Stimulated activated CD4-positive, alpha-beta T cell treated with anti-CD3 and anti-CD28 coated beads, TNF-alpha, amount 100 ng/mL, for 24 hours (primary cell): ENCODE results near the gene SIGLEC10.
"Not testable (repeated sequence)": the region's sequence is repeated elsewhere in the genome, so short reads cannot be mapped to it uniquely, and the experiment has no call there.

Source experiments
- DNase-seq, 3 experiments: peaks; one replicate each; pipeline ENCODE4 v3.0.0-alpha.2; 2020; ENCODE audit warnings: low read depth in 3 of 3

The SIGLEC10 gene

DNA sequence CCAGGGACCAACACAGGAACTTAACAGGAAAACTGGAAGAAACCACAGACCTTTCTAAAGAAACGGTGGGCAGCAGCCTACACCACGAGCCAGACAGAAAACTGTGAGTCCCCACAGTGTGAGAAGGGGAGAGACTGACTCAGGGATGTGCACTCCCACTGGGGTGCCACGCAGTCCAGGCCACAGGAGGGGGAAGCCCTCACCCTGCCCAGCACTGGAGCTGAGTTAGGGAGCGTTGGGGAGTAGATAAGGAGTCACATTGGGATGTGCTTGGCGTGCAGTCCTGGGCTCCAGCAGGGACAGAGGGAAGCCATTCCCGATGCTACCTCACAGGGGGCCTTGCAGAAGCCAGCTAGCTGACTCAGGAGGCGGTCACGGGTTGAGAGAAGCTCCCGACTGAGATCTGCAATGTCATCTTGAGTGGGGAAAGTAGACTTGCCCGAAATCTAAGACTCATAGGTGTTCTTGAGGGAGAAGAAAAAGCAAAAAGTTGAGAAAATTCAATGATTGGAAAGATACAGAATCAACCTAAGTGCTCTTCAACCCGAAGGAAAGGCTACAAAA, 23.5 kb upstream of the SIGLEC10 start:
- peak; percentile 42 to 67 (median 54) for DNase-seq

GRCh38 chr19:51440052-51440451, 22.6 kb upstream of the SIGLEC10 start:
- DNase-seq, result no peak

- DNase-seq, result no peak
Observed at GRCh38 chr19:51439021-51439465, 21.6 kb upstream of the SIGLEC10 start.

- no peak for DNase-seq
Observed at GRCh38 chr19:51434456-51434855, 17.0 kb upstream of the SIGLEC10 start.

GRCh38 chr19:51433043-51433442, 15.6 kb upstream of the SIGLEC10 start:
- no peak for DNase-seq

DNA sequence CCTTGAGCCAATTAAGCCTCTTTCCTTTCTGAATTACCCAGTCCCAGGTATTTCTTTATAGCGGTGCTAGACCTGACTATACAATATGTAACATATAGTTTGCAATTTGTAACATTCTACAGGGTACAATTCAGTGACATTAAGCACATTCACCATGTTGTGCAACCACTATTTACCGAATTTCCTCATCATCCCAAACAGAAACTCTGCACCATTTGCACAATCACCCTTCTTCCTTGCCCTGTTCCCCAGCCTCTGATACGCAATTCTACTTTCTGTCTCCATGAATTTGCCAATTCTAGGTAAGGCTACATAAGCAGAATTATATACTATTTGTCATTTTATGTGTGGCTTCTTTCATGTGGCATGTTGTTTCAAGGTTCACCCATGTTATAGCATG, 13.7 kb upstream of the SIGLEC10 start:
- DNase-seq, result no peak

GRCh38 chr19:51430221-51430620, 12.8 kb upstream of the SIGLEC10 start:
- no peak for DNase-seq

- DNase-seq, result no peak
Observed at GRCh38 chr19:51427201-51427600, 9.8 kb upstream of the SIGLEC10 start.

DNA sequence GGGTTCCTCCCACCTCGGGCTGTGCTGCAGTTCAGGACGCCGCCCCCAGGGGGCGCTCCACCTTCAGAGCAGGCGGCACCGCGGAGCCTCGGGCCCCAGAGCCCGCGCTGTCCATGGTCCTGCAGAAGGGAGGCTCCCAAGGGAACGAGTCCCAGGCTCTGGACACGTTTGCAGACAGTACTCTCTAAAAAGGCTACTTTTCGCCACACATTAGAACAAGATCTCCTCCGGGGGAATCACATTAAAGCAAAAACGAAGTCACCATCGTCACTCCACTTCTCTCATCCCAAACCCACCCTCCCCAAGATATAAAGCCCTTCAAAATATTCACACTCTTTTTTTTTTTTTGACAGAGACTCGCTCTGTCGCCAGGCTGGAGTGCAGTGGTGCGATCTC, 4.6 kb upstream of the SIGLEC10 start:
- peak; percentile 79 to 90 (median 85) for DNase-seq

DNA sequence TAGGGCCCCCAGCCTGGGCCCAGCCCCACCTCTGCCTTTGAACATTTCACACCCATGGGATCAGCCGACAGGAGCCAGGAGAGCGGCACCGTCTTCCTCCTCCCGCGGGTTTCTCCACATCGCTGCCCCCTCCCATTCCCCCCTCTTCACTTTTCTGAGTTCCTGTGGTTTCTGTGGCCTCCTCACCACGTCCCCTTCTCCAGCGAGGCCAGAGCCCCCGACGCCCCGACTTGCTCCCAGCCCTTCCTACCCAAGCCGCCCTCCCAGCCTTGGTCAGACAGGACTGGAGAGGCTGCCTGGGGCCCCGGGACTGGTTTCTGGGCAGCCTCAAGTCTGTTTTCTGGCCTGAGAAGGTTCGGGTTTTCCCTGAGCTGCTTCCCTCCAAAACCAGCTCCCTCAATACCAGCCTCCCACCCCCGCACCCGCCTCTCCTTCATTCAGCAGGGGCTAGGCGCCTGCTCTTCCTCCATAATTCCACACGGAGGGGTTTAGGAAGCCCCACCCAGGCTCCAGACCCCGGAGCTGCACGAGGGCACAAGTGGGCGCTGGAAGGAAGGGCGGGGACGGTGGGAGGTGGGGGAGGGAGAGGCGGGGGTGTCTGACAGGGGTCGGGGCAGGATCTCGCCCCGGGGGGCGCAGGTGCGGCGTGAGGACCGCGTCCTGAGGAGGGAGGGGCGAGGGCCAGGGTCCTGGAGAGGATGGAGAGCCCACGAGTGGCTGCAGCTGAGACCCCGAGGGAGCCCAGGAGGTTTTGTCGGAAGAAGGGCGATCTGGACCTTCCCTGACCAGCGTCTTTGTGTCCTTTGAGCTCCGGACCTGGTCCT, 4.0 kb upstream of the SIGLEC10 start:
- no peak for DNase-seq

DNA sequence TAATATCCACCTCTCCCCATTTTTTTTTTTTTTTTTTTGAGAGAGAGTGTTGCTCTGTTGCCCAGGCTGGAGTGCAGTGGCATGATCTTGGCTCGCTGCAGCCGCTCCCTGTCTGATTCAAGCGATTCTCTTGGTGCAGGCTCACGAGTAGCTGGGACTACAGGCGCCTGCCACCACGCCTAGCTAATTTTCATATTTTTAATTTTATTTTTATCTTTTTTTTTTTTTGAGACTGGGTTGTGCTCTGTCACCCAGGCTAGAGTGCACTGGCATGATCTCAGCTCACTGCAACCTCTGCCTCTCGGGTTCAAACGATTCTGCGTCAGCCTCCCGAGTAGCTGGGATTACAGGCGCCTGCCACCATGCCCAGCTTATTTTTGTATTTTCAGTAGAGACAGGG, 3.1 kb upstream of the SIGLEC10 start:
- not testable (repeated sequence) for DNase-seq

DNA sequence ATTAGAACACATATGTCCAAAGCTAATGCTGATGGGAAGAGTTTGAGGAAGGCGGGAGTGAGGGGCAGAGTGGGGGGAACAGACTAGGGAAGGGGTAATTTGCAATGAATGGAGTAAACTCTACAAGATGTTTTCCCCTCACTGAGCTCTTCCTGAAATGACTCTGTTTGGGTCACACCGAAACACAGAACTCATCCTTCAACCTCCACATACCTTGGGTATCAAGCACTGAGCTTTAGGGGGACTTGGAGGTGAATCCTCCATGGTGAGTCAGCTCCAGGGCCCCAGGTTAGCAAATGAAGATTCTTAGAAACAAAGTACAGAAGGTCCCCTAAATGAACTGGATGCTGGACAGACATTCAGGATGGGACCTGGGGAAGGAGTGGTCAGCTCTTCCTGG, 1.3 kb upstream of the SIGLEC10 start:
- DNase-seq, result no peak

GRCh38 chr19:51417810-51418157, 342 bp upstream of the SIGLEC10 start:
- no peak for DNase-seq

DNA sequence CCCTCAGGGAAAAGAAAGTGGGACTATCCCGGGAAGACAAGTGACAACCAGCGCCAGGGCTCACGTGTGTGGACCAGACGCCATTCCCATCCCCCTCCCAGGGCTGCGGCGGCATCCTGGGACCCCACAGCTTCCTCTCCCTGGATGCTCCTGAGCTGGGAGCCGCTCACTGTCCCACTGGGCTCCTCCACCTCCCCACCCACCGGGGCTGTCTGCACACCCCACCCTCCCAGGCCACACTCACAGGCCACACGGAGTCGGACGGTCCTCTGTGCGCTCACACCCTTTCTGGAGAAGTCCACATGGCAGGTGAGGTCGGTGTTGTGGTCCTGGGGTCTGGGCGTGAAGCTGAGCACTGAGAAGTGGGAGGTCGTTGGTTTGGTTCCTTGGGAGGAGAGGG, 1.0 kb downstream of the SIGLEC10 start:
- not testable (repeated sequence) for DNase-seq

- DNase-seq, result no peak
Observed at GRCh38 chr19:51415187-51415586, 2.3 kb downstream of the SIGLEC10 start.

DNA sequence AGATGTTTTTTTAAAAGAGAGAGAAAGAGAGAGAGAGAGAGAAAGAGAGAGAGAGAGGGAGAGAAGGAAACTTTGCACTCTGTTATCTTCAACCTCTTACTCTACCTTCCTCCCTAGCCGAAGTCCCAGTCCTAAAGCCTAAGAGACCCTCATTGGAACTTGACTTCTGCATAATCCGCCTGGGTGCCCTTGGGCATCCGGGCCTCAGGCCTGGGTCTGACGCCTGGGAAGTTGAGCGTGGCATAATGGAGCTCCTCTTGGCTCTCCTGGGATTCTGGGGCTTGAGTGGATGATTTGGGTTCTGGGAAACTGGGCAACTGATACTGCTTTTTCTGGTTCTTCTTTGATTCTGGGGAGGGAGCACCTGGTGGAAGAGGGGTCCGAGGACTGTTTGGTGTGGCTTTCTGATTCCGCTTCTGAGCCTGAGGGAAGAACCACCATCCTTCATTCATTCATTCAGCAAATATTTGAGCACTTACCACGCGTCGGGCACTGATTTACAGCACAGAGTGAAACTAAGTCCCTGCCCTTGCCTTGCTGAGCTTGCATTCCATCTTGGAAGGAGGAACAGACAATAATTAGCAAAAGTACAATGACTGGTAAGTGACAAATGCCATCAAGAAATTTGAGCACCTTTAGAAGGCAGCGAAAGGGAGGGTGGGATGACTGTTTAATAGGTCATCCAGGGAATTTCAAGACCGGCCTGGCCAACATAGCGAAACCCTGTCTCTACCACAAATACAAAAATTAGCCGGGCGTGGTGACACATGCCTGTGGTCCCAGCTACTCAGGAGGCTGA, 6.3 kb downstream of the SIGLEC10 start:
- no peak for DNase-seq

GRCh38 chr19:51407511-51408131, 9.8 kb downstream of the SIGLEC10 start:
- no peak for DNase-seq

DNA sequence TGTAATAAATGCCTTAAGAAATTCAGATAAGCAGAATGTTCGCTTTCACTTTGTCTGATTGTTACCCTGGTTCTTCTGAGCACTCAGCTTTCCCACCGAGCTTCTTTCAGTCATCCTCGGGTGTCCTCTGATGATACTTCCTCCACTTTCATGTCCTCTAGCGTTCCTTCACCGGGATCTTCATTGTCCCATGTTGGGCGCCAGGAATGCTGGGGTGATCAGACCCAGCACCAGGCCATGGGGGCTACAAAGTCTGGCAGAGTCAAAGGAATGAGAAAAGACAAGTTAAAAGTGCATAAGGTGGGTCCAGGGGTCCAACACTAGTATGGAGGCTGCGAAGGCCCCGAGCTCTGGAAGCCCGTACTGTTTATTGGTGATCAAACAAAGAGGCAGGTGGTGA, 15.3 kb downstream of the SIGLEC10 start:
- DNase-seq, result no peak

- not testable (repeated sequence) for DNase-seq
Observed at GRCh38 chr19:51399936-51400335, 17.5 kb downstream of the SIGLEC10 start.

DNA sequence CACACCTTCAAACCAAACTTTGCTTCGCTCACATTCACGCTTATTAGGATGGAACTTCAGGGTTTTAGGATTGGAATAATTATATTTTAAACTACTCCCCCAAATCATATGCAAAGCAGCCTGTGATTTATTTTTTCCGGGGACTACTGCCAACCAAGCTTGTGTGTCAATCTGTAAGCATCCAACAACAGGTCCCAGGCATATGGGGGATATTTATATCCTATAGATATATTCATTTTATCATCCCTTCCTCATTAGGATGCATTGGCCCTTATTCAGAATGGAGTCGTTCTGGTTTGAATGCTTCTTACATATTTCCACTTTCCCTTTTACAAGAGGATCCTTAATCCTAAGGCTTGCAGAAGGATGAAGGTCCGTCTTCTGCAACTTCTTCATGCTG, 18.2 kb downstream of the SIGLEC10 start:
- no peak for DNase-seq

DNA sequence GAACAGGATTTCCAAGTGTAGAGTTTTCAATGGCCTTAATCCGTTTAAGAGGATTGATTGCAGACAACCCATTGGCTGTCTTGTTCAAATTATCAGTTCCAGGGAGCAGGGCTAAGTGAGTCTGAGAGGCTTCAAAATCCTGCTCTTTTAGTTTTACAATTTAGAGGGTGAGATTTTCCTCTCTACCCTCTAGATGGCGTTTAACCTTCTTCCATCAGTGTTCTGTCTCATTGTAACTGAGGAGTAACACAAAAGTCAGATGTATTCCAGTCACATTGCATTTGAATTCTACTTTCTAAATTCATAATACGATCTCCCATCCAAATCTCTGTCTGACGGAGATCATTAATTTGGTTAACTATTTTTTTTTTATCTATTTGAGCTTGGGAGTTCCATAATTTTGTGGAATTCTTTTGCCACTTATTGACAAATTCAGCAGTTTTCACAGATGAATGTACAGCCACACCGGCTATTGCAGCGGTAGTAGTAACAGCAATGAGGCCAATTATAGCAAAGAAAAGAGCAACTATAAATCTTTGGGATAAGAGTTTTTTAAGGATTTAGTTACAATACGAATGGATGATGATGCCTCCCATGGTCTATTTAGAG, 19.2 kb downstream of the SIGLEC10 start:
- DNase-seq, result no peak

DNA sequence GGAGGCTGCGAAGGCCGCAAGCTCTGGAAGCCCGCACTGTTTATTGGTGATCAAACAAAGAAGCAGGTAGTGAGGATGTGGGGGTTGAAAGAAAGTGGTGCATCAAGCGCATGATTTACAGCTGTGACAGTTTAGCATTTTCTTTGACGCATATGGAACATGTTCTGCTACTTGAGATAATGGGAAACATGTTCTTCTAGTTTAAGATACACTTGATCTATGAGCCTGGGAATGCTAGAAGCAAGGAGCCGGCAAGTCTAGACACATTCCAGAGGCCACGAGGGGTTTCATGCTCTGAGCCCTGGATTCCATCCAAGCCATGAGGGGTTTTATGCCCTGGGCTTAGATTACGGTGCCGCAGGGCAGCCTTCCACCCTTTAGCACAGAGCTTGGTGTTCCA, 20.0 kb downstream of the SIGLEC10 start:
- not testable (repeated sequence) for DNase-seq
